Posterior vena cava (tissue), 2 donors: ENCODE data around the gene KLK11. TPM values are rescaled to one million over a fixed set of nuclear protein-coding genes. Genes with fewer than 3 reads are reported as not detected.
"Not testable (repeated sequence)": the region's sequence is repeated elsewhere in the genome, so short reads cannot be mapped to it uniquely, and the experiment has no call there.

Source experiments
- DNase-seq: peaks from one replicate; pipeline ENCODE4 v3.0.0-alpha.2; 2020; ENCODE audit warnings: low spot score
- intact Hi-C, 2 donors: fragments of 100-400 bp; cut with DNase I; formaldehyde crosslinking; loops; one replicate each; pipeline versions ENCODE4 v1.14.1 to v1.14.2; 2022 to 2023
- total RNA-seq, 2 donors: library from RNA; stranded (reverse); fragmentation: NEBNext Ultra II Directional; extraction: Animal tissue kit (Norgen Biotek cat#: 25700); gene quantifications; one replicate each; pipeline ENCODE4 v1.2.1, GENCODE V29; 2021
- donor health status: DM: yes; HTN: yes; CAD: no.
- donor health status: DM: yes; HTN: yes; CAD: no.

The KLK11 gene
- total RNA-seq, 2 donors from 2014 or later, result not detected

GRCh38 chr19:51010066-51010795, 16.2 kb downstream of the KLK11 start:
- intact Hi-C loops, result no loop called here
- peak; percentile 20 for DNase-seq

GRCh38 chr19:51009061-51009891, 17.1 kb downstream of the KLK11 start:
- peak; percentile 53 for DNase-seq
- intact Hi-C loops, result no loop called here

DNA sequence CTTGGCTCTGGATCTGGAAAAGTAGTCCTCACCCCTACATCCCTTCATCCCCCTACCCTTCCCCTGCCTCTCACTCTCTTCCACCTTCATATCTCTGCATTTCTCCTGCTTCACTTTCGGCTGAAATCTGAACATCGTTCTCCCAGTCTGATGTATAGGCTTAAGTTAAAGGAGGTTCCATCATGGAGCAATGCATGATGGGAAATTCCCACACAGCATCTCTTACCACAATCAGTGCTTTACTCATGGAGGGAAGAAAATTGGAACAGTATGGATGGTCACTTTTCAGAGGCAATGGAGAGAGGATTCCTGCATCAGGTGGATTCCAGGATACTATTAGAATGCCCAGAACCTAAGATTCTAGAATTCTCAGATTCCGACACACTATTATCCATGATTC, 18.9 kb downstream of the KLK11 start:
- intact Hi-C loops, result no loop called here
- peak; percentile 2 for DNase-seq

DNA sequence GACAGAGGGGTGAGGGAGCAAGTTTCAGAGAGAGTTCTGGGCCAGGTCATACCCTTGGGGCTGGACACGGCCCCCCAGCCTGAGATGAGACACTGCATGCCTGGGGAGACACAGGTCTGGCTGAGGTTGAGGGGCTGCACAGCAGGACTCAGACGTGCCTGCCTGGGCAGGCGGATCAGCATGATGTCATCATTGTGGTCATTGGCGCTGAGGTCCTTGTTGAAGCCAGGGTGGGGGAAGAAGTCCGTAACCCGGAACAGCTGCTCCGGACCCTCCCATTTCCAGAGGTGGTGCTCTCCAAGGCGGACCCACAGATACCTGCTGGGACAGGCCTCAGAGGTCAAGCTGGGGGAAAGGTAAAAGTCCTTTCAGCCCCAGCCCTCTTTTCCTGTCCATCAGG, 20.0 kb downstream of the KLK11 start:
- intact Hi-C loops, result no loop called here

DNA sequence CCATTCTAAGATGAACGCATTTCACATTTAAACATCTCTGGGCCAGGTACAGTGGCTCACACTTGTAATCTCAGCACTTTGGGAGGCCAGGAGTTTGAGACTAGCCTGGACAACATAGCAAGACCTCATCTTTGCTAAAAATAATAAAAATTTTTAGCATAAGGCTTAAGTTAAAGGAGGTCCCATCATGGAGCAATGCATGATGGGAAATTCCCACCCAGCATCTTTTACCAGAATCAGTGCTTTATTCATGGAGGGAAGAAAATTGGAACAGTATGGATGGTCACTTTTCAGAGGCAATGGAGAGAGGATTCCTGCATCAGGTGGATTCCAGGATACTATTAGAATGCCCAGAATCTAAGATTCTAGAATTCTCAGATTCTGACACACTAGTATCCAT, 21.2 kb downstream of the KLK11 start:
- DNase-seq, result no peak
- intact Hi-C loops, result no loop called here

More for the DNA sequence above, 20.0 kb downstream of the KLK11 start:
- DNase-seq, result peak; percentile 70

DNA sequence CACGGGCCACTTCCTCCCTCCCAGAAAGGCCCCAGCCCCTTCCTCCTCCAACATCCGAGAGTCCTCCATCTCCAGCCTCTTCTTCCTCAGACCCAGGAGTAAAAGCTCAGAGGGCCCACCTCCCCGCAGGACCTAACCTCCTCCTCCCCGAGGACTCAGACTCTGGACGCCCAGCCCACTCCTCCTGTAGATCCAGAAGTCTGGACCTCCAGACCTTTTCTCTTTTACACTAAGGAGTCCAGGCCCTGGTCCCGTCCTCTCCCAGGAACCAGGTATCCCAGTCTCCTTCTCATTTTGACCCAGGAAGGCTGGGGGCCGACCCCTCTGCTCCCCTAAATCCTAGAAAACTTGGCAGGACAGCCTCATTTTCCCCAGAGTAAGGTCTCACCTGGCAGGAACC, 23.1 kb downstream of the KLK11 start:
- intact Hi-C loops, result no loop called here
- peak; percentile 63 for DNase-seq

- peak; percentile 70 for DNase-seq
- intact Hi-C loops, result no loop called here
These were observed 23.7 kb downstream of the KLK11 start for GRCh38 chr19:51002542-51003311.

GRCh38 chr19:51002089-51002532, 24.3 kb downstream of the KLK11 start:
- DNase-seq, result peak; percentile 37
- intact Hi-C loops, result no loop called here

DNA sequence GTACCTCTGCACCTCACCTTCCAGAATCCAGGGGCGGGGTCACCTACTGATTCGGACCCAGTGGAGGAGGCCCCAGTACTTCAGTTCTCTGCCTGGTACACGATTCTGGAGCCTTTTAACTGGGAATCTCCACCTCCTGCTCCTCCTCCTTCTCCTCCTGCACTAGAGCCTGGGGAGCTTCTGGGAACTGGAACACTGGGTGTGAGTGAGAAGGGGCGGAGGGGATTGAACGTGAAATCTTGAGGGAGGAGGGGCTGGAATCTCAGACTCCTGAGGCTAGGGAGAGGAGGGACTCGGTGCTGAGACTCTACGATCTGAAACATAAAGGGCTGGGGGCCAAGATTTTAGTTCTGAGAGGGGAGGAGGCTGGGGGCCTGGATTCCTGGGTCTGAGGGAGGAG, 24.9 kb downstream of the KLK11 start, which contains the start of gene KLK8:
TSS of gene KLK8 (minus strand) at position 90 of the 400 bp plus-strand sequence. CDS start 437 bp downstream, outside the sequence.
- DNase-seq, result no peak
- intact Hi-C loops, result no loop called here

GRCh38 chr19:51000981-51001380, 25.4 kb downstream of the KLK11 start:
- no peak for DNase-seq
- intact Hi-C loops, result no loop called here

DNA sequence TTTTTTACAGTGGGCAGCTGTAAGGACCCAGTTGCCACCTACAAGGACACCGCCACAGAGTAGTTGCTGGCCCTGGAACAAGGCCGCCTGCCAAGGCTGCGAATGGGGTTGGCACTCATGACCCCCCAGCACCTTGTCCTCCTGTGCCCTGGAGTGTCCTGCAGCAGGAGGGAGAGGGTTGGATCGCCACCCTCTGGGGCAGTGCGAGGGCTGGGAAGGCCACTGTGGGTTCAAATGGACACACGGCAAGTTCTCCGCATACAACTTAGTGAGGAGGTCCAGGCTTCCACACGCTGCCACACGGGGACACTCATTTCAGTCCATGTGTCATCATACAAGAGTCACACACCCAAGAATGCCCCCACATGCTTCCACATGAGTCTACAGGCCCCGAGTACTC, 26.0 kb downstream of the KLK11 start:
- intact Hi-C loops, result no loop called here
- no peak for DNase-seq

DNA sequence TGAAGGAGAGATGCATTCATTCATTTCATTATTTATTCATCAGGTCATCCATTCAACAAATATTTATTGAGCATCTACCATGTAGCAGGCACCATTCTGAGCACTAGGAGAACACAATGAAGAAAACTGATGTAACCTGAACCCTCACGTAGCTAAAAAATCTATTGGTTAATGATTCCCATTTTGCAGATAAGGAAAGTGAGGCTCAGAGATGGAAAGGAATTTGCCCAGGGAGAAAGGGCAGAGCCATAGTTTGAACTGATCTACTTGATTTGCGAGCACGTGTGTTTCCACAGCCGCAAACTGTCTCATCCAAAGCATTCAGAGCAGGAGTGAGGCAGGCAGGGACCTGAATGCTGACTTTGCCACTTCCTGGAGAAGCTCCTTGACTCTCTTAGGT, 27.7 kb downstream of the KLK11 start:
- intact Hi-C loops, result no loop called here
- no peak for DNase-seq

DNA sequence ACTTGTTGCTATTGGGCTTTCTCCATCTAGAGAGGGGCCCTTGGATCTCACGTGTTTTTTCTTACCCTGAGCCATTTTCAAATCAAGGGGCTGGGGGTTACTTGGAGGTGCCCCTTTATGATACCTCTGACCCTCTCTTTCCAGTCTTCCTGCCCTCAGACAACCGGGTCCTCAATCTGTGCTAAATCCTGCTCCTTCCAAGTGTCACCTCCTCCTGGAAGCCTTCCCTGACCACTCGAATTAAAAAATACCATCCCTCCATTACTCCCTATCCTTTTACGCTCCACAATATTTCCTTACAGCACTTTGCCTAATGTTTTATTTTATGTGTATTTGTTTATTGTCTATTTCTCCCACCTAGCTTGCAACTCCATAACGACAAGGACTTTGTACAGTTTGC, 28.4 kb downstream of the KLK11 start:
- DNase-seq, result no peak
- intact Hi-C loops, result no loop called here

DNA sequence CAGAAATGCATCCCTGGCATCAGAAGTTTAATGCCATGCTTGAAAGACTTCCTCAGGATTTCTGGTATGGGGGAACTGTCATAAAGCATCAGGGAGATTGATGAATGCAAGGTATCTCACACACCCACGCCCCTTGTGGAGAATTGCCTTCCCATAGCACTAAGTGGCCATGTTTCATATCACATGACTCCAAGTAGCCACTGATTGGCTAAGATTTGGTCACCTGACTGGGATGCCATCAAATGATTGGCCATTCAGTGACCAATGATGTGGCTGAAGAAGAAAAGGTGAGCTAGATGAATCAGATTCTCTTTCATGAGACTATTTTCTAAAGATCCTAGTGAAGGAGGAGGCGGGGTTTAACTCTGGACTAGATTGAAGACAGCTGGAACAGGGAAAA, 32.3 kb downstream of the KLK11 start:
- DNase-seq, result no peak
- intact Hi-C loops, result no loop called here

- intact Hi-C loops, result no loop called here
These were observed 33.8 kb downstream of the KLK11 start for GRCh38 chr19:50992666-50993035.

DNA sequence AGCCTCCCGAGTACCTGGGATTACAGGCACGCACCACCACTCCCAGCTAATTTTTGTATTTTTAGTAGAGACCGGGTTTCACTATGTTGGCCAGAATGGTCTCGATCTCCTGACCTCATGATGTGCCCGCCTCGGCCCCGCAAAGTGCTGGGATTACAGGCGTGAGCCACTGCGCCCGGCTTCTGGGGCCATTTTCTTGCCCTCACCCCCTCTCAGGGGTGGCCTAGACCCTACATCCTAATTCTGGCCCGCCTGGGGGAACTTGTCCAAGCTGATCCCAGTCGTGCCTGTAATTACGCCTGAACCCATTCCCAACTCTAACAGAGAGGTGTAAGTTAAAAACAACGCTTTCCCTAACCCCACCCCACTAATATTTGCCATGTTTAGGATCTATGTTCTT, 42.0 kb downstream of the KLK11 start:
- DNase-seq, intact Hi-C loops: not testable (repeated sequence)

More at GRCh38 chr19:50992666-50993035, 33.8 kb downstream of the KLK11 start:
- DNase-seq, result no peak

GRCh38 chr19:50983625-50984292, 42.7 kb downstream of the KLK11 start, which contains the start of gene KLK7:
KLK7 (minus strand) TSS chr19:50983917; CDS start chr19:50982399, 1,518 bp downstream.
- intact Hi-C loops, result no loop called here
- peak; percentile 17 for DNase-seq

- intact Hi-C loops, result no loop called here
- DNase-seq, result no peak
These were observed 44.2 kb downstream of the KLK11 start for GRCh38 chr19:50982186-50982585.

GRCh38 chr19:50981587-50982146, 44.7 kb downstream of the KLK11 start:
- no peak for DNase-seq
- intact Hi-C loops, result no loop called here
